KMS-11 (cell line): ENCODE results near the gene MSI2.

ENCODE experiments used
- H2AFZ ChIP-seq: fragments of 200-600 bp; sonication (generic); 2 replicates; pipeline ENCODE4 v1.6.1; 2016; ENCODE audit warnings: antibody characterized with exemption, mixed run types, low read depth
- H3K27ac ChIP-seq: fragments of 200-600 bp; sonication (generic); 2 replicates; pipeline ENCODE4 v1.6.1; 2016; ENCODE audit warnings: mild to moderate bottlenecking, mixed run types
- H3K27me3 ChIP-seq: fragments of 200-600 bp; sonication (generic); 2 replicates; pipeline ENCODE4 v1.6.1; 2017; ENCODE audit warnings: mild to moderate bottlenecking, low read depth, mixed run types, moderate library complexity; ENCODE audit not compliant: insufficient read depth
- H3K36me3 ChIP-seq: fragments of 200-600 bp; sonication (generic); 2 replicates; pipeline ENCODE4 v1.6.1; 2017; ENCODE audit warnings: mild to moderate bottlenecking, mixed run types; ENCODE audit not compliant: insufficient read depth
- H3K4me1 ChIP-seq: fragments of 200-600 bp; sonication (generic); 2 replicates; pipeline ENCODE4 v1.6.1; 2016; ENCODE audit warnings: mild to moderate bottlenecking, low read depth, mixed run types; ENCODE audit not compliant: poor library complexity, severe bottlenecking
- H3K4me2 ChIP-seq: fragments of 200-600 bp; sonication (generic); 2 replicates; pipeline ENCODE4 v1.7.0; 2016; ENCODE audit warnings: mild to moderate bottlenecking, mixed run types
- H3K4me3 ChIP-seq: fragments of 200-600 bp; sonication (generic); IDR thresholded peaks from 2 replicates; pipeline ENCODE4 v1.6.1; 2017; ENCODE audit warnings: low read depth, low read length, mixed read lengths; ENCODE audit not compliant: insufficient read depth
- H3K79me2 ChIP-seq: fragments of 200-600 bp; sonication (generic); 2 replicates; pipeline ENCODE4 v1.6.1; 2016; ENCODE audit warnings: low read depth, mixed run types; ENCODE audit not compliant: insufficient read depth
- H3K9ac ChIP-seq: fragments of 200-600 bp; sonication (generic); 2 replicates; pipeline ENCODE4 v1.6.1; 2016; ENCODE audit warnings: mild to moderate bottlenecking, mixed run types
- H4K20me1 ChIP-seq: fragments of 200-600 bp; sonication (generic); 2 replicates; pipeline ENCODE4 v1.6.1; 2016; ENCODE audit warnings: mild to moderate bottlenecking, mixed run types; ENCODE audit not compliant: insufficient read depth
- TF ChIP-seq, protein P1 (sequence below): fragments of 200-600 bp; sonication (generic); conservative IDR thresholded peaks from 2 replicates; pipeline ENCODE4 v1.6.1; 2017; ENCODE audit warnings: low read depth, mild to moderate bottlenecking, antibody characterized with exemption, low read length, moderate library complexity, mixed read lengths

MSI2 gene

DNA sequence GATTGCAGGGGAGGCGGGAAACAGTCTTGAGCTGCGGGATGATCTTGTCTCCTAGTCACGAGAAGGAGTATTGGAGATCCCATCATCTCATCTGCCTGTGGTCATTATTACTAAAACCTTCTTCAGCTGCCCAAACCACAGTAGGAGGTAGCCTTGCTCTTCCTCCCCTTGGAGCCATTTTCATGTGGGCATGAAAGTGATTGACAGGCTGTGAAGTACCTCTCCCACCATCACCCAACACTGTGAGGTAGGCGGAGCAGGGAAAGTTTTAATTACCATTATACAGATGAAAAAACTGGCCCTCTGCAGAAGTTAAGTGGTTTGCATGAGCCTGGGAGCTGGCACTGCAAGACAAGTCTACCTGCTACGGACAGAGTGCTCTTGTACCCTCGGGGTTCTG lies 237.3 kb downstream of the MSI2 start:
- Histone ChIP-seq H3K27me3 (no peaks in the 10 kb centered on the region), H3K4me3 (no peak overlapping the region), H3K79me2 (peaks cover 32% of the 10 kb centered on the region; the same call in 1 of the 2 replicates), H2AFZ (no peak overlapping the region), H3K36me3 (no peaks in the 10 kb centered on the region), H3K9ac (no peak overlapping the region), H3K4me1 (peaks cover 49% of the 10 kb centered on the region), H4K20me1 (no peaks in the 10 kb centered on the region), H3K4me2 (no peak overlapping the region), H3K27ac (no peak overlapping the region)
- TF ChIP-seq, protein P1, sequence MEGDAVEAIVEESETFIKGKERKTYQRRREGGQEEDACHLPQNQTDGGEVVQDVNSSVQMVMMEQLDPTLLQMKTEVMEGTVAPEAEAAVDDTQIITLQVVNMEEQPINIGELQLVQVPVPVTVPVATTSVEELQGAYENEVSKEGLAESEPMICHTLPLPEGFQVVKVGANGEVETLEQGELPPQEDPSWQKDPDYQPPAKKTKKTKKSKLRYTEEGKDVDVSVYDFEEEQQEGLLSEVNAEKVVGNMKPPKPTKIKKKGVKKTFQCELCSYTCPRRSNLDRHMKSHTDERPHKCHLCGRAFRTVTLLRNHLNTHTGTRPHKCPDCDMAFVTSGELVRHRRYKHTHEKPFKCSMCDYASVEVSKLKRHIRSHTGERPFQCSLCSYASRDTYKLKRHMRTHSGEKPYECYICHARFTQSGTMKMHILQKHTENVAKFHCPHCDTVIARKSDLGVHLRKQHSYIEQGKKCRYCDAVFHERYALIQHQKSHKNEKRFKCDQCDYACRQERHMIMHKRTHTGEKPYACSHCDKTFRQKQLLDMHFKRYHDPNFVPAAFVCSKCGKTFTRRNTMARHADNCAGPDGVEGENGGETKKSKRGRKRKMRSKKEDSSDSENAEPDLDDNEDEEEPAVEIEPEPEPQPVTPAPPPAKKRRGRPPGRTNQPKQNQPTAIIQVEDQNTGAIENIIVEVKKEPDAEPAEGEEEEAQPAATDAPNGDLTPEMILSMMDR: no peak

- H3K36me3 ChIP-seq: no peaks in the 10 kb centered on the region
- no peak overlapping the region for H3K4me2 ChIP-seq
- no peak overlapping the region for H2AFZ ChIP-seq
- no peaks in the 10 kb centered on the region for H4K20me1 ChIP-seq
- no peak overlapping the region for H3K27ac ChIP-seq
- no peak overlapping the region for H3K9ac ChIP-seq
- peaks cover 44% of the 10 kb centered on the region for H3K4me1 ChIP-seq
- TF ChIP-seq, protein P1: no peak
- peaks cover 30% of the 10 kb centered on the region for H3K79me2 ChIP-seq
- H3K27me3 ChIP-seq: no peaks in the 10 kb centered on the region
- H3K4me3 ChIP-seq: no peak overlapping the region
These were observed 238.1 kb downstream of the MSI2 start for GRCh38 chr17:57494443-57494842.

- TF ChIP-seq, protein P1: no peak
- no peak overlapping the region for H3K4me3 ChIP-seq
- no peaks in the 10 kb centered on the region for H4K20me1 ChIP-seq
- no peak overlapping the region for H3K27ac ChIP-seq
- peaks cover 35% of the 10 kb centered on the region for H3K79me2 ChIP-seq
- no peaks in the 10 kb centered on the region for H3K27me3 ChIP-seq
- no peaks in the 10 kb centered on the region for H3K36me3 ChIP-seq
- no peak overlapping the region for H2AFZ ChIP-seq
- no peak overlapping the region for H3K4me2 ChIP-seq
- H3K9ac ChIP-seq: no peak overlapping the region
- peaks cover 37% of the 10 kb centered on the region for H3K4me1 ChIP-seq
These were observed 239.4 kb downstream of the MSI2 start for GRCh38 chr17:57495771-57496170.

DNA sequence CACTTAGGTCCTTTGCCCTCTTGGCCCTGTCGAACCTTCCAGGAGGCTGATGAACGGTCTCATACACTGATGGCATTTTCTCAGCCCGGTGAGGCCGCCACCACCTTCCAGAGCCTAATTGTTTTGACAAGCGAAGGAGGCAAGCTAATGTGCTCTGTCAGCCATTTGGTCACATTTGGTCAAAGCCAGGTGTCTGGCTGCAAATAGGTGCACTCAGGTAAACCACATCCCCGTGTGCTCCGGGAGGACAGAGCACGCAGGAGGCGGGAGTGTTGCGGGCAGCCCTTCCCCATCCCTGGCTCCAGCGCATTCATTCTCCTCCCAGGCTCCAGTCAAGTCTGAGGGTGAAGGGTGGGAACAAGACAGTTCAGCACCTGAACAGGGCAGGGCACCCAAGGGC lies 240.1 kb downstream of the MSI2 start:
- peaks cover 36% of the 10 kb centered on the region for H3K79me2 ChIP-seq
- H3K36me3 ChIP-seq: no peaks in the 10 kb centered on the region
- H4K20me1 ChIP-seq: no peaks in the 10 kb centered on the region
- TF ChIP-seq, protein P1: no peak
- no peak overlapping the region for H2AFZ ChIP-seq
- H3K4me1 ChIP-seq: peaks cover 39% of the 10 kb centered on the region
- H3K4me3 ChIP-seq: no peak overlapping the region
- no peak overlapping the region for H3K4me2 ChIP-seq
- H3K27ac ChIP-seq: no peak overlapping the region
- no peak overlapping the region for H3K9ac ChIP-seq
- no peaks in the 10 kb centered on the region for H3K27me3 ChIP-seq
